Measurements from ENCODE around the gene CDH13.

GRCh38 chr16:83747936-83748335 lies 1121.2 kb downstream of the CDH13 start:
- TF ChIP-seq CTCF (IDR thresholded peaks at IDR 0.05; ENCODE audit: control extremely low read depth in 1 of 3, insufficient read depth in 1 of 3, low read depth in 1 of 3, low read length in 3 of 3) (no peak), MAFK (IDR thresholded peaks at IDR 0.05; ENCODE audit: low read depth, low read length) (no peak), EP300 (IDR thresholded peaks at IDR 0.05; ENCODE audit: borderline replicate concordance in 1 of 2, low read depth in 2 of 2, low read length in 2 of 2) (no peak), BRCA1 (IDR thresholded peaks at IDR 0.05; ENCODE audit: low read depth, low read length) (no peak), GABPA (IDR thresholded peaks at IDR 0.05; ENCODE audit: borderline replicate concordance, insufficient read depth, low read length) (no peak), TBP (IDR thresholded peaks at IDR 0.05; ENCODE audit: low read depth, low read length) (no peak), POLR2A (IDR thresholded peaks at IDR 0.05; ENCODE audit: control extremely low read depth in 1 of 2, low read depth in 2 of 2, low read length in 2 of 2) (no peak), RBBP5 (IDR thresholded peaks at IDR 0.05; ENCODE audit: borderline replicate concordance, low read depth, low read length) (no peak), EZH2 (IDR thresholded peaks at IDR 0.05; ENCODE audit: low read depth, low read length, severe bottlenecking) (no peak), ZNF274 (IDR thresholded peaks at IDR 0.05; ENCODE audit: borderline replicate concordance, extremely low read depth, low read length) (no peak), MAX (IDR thresholded peaks at IDR 0.05) (no peak)
